PC-9 (cell line): Measurements from ENCODE around the gene SMARCA2. TPM values are rescaled to one million over a fixed set of nuclear protein-coding genes. Genes with fewer than 3 reads are reported as not detected.
A peak's percentile ranks its signal among the peaks of the same experiment; 100 is the strongest.

ENCODE experiments used
- BruUV-seq: library from RNA; stranded (reverse); fragments of 400-500 nt; replicated peaks from 2 replicates; lab custom pipeline; 2021; lab: Mats Ljungman, UMichigan
- CTCF ChIA-PET: fragments of 300-600 bp; sonication (Branson Sonifier 250); formaldehyde crosslinking; loops from one replicate; lab custom pipeline; 2022; ENCODE audit warnings: antibody characterized with exemption; lab: Charles Lee
- POLR2A ChIA-PET: fragments of 300-600 bp; sonication (Branson Sonifier 250); formaldehyde crosslinking; loops from one replicate; lab custom pipeline; 2022; ENCODE audit warnings: antibody characterized with exemption; ENCODE audit not compliant: unreplicated experiment; lab: Charles Lee
- DNase-seq, 2 experiments: peaks; one replicate each; pipeline versions ENCODE4 v3.0.0 to v3.0.0-alpha.2; 2015 to 2022; ENCODE audit warnings: mixed read lengths in 1 of 2
- H2AFZ ChIP-seq: fragments of 200-600 bp; sonication (generic); 2 replicates; pipeline ENCODE4 v1.8.1; 2017; ENCODE audit warnings: antibody characterized with exemption
- H3F3A ChIP-seq: fragments of 200-600 bp; sonication (generic); 2 replicates; pipeline ENCODE4 v1.8.1; 2017; ENCODE audit warnings: antibody characterized with exemption, mild to moderate bottlenecking, low read depth; ENCODE audit not compliant: insufficient read depth
- H3K27ac ChIP-seq: fragments of 200-600 bp; sonication (generic); 2 replicates; pipeline ENCODE4 v1.6.1; 2016; ENCODE audit warnings: mixed run types
- H3K27me3 ChIP-seq: fragments of 200-600 bp; sonication (generic); 2 replicates; pipeline ENCODE4 v1.6.1; 2016; ENCODE audit warnings: low read depth, mixed run types; ENCODE audit not compliant: insufficient read depth
- H3K36me3 ChIP-seq: fragments of 200-600 bp; sonication (generic); 2 replicates; pipeline ENCODE4 v1.6.1; 2016; ENCODE audit warnings: low read depth, mixed run types
- H3K4me1 ChIP-seq: fragments of 200-600 bp; sonication (generic); replicated peaks from 2 replicates; pipeline ENCODE4 v1.6.1; 2016; ENCODE audit warnings: mixed run types; ENCODE audit not compliant: insufficient read depth
- H3K4me2 ChIP-seq: fragments of 200-600 bp; sonication (generic); 2 replicates; pipeline ENCODE4 v1.6.1; 2017; ENCODE audit warnings: mixed run types
- H3K4me3 ChIP-seq: fragments of 200-600 bp; sonication (generic); 2 replicates; pipeline ENCODE4 v1.6.1; 2016; ENCODE audit warnings: mixed run types
- H3K79me2 ChIP-seq: fragments of 200-600 bp; sonication (generic); 2 replicates; pipeline ENCODE4 v1.6.1; 2017; ENCODE audit warnings: low read depth, mixed run types
- H3K9me2 ChIP-seq: fragments of 200-600 bp; sonication (generic); 2 replicates; pipeline ENCODE4 v1.8.1; 2017; ENCODE audit warnings: mild to moderate bottlenecking; ENCODE audit not compliant: insufficient read depth
- H3K9me3 ChIP-seq: fragments of 200-600 bp; sonication (generic); 2 replicates; pipeline ENCODE4 v1.8.1; 2016; ENCODE audit warnings: low read depth; ENCODE audit not compliant: insufficient read depth
- H4K20me1 ChIP-seq: fragments of 200-600 bp; sonication (generic); 2 replicates; pipeline ENCODE4 v1.8.1; 2017; ENCODE audit not compliant: insufficient read depth
- EZH2 ChIP-seq: fragments of 200-600 bp; sonication (generic); IDR thresholded peaks from 2 replicates; pipeline ENCODE4 v1.8.0; 2017; ENCODE audit warnings: antibody characterized with exemption, low read depth
- intact Hi-C: fragments of 100-400 bp; cut with micrococcal nuclease; formaldehyde crosslinking; loops from one replicate; pipeline ENCODE4 v1.10.0; 2022; ENCODE audit not compliant: unreplicated experiment
- total RNA-seq: library from RNA; stranded (reverse); gene quantifications from 2 replicates; pipeline ENCODE4 v1.2.3, GENCODE V29; 2021
- TF ChIP-seq, protein P1 (sequence below): fragments of 200-600 bp; sonication (generic); conservative IDR thresholded peaks from 2 replicates; pipeline ENCODE4 v1.6.1; 2017; ENCODE audit warnings: mixed run types, antibody characterized with exemption, mild to moderate bottlenecking, moderate library complexity

SMARCA2 gene
- total RNA-seq, 1 experiment from 2014 or later = 29.3 TPM

DNA sequence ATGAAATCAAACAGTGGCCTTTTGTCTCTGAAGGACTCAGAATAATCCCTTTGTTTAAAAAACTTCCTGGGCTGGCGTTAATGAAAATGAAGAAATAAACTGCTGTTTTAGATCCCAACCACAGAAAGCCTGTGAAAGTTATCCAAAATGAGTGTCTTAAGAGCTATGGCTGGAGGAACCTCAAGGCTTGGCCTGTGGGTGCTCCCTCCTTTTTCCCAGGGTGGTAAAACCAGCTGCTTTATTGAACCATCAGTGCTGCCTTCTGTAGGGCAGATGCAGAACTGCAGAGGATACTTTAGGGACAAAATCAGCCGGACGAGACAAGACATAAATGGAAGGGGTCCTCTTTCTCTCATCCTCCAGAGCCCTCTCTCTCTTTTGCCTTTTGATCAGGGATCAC, 100.9 kb downstream of the SMARCA2 start:
- TF ChIP-seq, protein P1, sequence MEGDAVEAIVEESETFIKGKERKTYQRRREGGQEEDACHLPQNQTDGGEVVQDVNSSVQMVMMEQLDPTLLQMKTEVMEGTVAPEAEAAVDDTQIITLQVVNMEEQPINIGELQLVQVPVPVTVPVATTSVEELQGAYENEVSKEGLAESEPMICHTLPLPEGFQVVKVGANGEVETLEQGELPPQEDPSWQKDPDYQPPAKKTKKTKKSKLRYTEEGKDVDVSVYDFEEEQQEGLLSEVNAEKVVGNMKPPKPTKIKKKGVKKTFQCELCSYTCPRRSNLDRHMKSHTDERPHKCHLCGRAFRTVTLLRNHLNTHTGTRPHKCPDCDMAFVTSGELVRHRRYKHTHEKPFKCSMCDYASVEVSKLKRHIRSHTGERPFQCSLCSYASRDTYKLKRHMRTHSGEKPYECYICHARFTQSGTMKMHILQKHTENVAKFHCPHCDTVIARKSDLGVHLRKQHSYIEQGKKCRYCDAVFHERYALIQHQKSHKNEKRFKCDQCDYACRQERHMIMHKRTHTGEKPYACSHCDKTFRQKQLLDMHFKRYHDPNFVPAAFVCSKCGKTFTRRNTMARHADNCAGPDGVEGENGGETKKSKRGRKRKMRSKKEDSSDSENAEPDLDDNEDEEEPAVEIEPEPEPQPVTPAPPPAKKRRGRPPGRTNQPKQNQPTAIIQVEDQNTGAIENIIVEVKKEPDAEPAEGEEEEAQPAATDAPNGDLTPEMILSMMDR = peak; percentile 50
- TF ChIP-seq EZH2 = no peak
- CTCF ChIA-PET = no interaction called here
- intact Hi-C loops = no loop called here

DNA sequence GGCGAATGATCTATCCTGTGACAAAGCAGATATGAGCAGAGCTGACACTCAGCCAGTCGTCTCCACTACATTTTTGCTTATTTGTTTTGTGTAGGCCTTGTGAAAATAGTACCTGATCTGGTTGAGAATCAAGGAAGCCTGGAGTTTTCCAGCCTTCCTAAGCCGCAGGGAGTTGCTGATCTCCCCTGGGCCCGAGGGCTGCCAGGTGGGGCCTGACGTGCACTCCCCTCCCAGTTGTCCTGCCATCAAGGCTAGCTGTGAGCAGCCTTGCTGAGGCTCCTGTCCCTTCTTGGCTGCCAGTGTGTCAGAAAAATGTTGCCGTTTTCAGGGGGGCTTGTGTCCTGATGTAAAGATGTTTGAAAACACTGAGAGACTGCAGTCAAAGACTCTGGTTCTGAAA, 102.4 kb downstream of the SMARCA2 start:
- TF ChIP-seq, protein P1 = no peak
- no peak for TF ChIP-seq EZH2
- Histone ChIP-seq H3K79me2 (no peaks in the 10 kb centered on the region), H4K20me1 (no peaks in the 10 kb centered on the region), H3F3A (no peaks in the 10 kb centered on the region), H3K36me3 (no peaks in the 10 kb centered on the region), H3K9me2 (no peaks in the 10 kb centered on the region), H2AFZ (no peak overlapping the region), H3K4me1 (no peaks in the 10 kb centered on the region), H3K9me3 (no peaks in the 10 kb centered on the region), H3K4me3 (no peak overlapping the region), H3K27me3 (no peaks in the 10 kb centered on the region), H3K4me2 (no peak overlapping the region), H3K27ac (no peak overlapping the region)
- CTCF ChIA-PET = no interaction called here
- POLR2A ChIA-PET = no interaction called here
- BruUV-seq = no TSS peak
- intact Hi-C loops = no loop called here
- DNase-seq = no peak

More for the DNA sequence above, 100.9 kb downstream of the SMARCA2 start:
- H3K4me1 ChIP-seq = no peaks in the 10 kb centered on the region
- no peak overlapping the region for H3K4me3 ChIP-seq
- no peaks in the 10 kb centered on the region for H3K9me3 ChIP-seq
- H3K9me2 ChIP-seq = no peaks in the 10 kb centered on the region
- POLR2A ChIA-PET = no interaction called here
- no peaks in the 10 kb centered on the region for H3K27me3 ChIP-seq
- H3K4me2 ChIP-seq = no peak overlapping the region
- H3F3A ChIP-seq = no peaks in the 10 kb centered on the region
- H3K36me3 ChIP-seq = no peaks in the 10 kb centered on the region
- no peak overlapping the region for H2AFZ ChIP-seq
- H4K20me1 ChIP-seq = no peaks in the 10 kb centered on the region
- BruUV-seq = no TSS peak
- no peak for DNase-seq
- H3K27ac ChIP-seq = no peak overlapping the region
- no peaks in the 10 kb centered on the region for H3K79me2 ChIP-seq

DNA sequence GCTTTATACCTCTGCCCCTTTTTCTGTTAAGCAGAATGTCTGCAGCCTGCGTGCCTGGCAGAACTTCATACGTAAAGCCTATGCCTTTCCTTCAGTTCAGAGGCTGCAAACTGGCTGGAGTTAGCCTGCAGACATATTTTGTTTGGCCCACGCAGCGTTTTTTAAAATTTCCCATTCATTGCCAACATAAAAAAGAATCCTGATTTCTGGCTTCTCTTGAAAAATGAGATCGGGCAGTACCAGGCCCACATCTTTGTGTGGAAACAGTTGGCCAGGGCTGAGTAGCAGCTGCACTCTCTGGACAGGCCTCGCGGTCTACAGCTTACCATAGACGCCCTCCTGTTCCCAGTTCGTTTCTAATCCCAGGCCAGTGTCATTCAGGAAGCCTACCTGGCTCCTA, 104.4 kb downstream of the SMARCA2 start:
- Histone ChIP-seq H3K36me3 (no peaks in the 10 kb centered on the region), H3F3A (no peaks in the 10 kb centered on the region), H3K9me2 (no peaks in the 10 kb centered on the region), H2AFZ (no peak overlapping the region), H3K4me2 (no peak overlapping the region), H3K27ac (no peak overlapping the region), H4K20me1 (no peaks in the 10 kb centered on the region), H3K9me3 (no peaks in the 10 kb centered on the region), H3K4me1 (no peaks in the 10 kb centered on the region), H3K79me2 (no peaks in the 10 kb centered on the region), H3K4me3 (no peak overlapping the region), H3K27me3 (no peaks in the 10 kb centered on the region)
- ChIA-PET CTCF (no interaction called here), POLR2A (no interaction called here)
- no peak for DNase-seq
- no peak for TF ChIP-seq EZH2
- TF ChIP-seq, protein P1 = no peak
- no TSS peak for BruUV-seq
- intact Hi-C loops = no loop called here
